Bronchial epithelial cell (primary cell): Measurements from ENCODE around the gene HOXA3. TPM values are rescaled to one million over a fixed set of nuclear protein-coding genes. Genes with fewer than 3 reads are reported as not detected.

Experiments used
- DNase-seq: peaks from one replicate; pipeline ENCODE4 v3.0.0-alpha.2; 2010; ENCODE audit warnings: low read depth
- FAIRE-seq: peaks from 2 replicates; lab custom pipeline; 2011; peaks lifted over from hg19 to GRCh38; lab: Jason Lieb, UNC
- H3K27me3 ChIP-seq: 2 replicates; pipeline ENCODE4 v1.5.1; 2011; ENCODE audit warnings: low read length; ENCODE audit not compliant: control insufficient read depth, insufficient read depth
- H3K36me3 ChIP-seq: 2 replicates; pipeline ENCODE4 v1.5.1; 2011; ENCODE audit warnings: low read length; ENCODE audit not compliant: control insufficient read depth, insufficient read depth
- H3K4me3 ChIP-seq: 2 replicates; pipeline ENCODE4 v1.5.1; 2011; ENCODE audit warnings: mild to moderate bottlenecking, low read depth, low read length, control low read depth
- total RNA-seq: library from RNA; depleted of rRNA; stranded (reverse); fragments of >200 nt; gene quantifications from 2 replicates; pipeline ENCODE4 v1.2.1, GENCODE V29; 2014
- TF ChIP-seq, protein P1 (sequence below): IDR thresholded peaks from 2 replicates; pipeline ENCODE4 v1.5.1; 2011; ENCODE audit warnings: mild to moderate bottlenecking, moderate library complexity, low read length, control low read depth, inconsistent platforms; ENCODE audit not compliant: insufficient read depth, severe bottlenecking

HOXA3 gene
- total RNA-seq, 1 donor from 2014 or later, result not detected

DNA sequence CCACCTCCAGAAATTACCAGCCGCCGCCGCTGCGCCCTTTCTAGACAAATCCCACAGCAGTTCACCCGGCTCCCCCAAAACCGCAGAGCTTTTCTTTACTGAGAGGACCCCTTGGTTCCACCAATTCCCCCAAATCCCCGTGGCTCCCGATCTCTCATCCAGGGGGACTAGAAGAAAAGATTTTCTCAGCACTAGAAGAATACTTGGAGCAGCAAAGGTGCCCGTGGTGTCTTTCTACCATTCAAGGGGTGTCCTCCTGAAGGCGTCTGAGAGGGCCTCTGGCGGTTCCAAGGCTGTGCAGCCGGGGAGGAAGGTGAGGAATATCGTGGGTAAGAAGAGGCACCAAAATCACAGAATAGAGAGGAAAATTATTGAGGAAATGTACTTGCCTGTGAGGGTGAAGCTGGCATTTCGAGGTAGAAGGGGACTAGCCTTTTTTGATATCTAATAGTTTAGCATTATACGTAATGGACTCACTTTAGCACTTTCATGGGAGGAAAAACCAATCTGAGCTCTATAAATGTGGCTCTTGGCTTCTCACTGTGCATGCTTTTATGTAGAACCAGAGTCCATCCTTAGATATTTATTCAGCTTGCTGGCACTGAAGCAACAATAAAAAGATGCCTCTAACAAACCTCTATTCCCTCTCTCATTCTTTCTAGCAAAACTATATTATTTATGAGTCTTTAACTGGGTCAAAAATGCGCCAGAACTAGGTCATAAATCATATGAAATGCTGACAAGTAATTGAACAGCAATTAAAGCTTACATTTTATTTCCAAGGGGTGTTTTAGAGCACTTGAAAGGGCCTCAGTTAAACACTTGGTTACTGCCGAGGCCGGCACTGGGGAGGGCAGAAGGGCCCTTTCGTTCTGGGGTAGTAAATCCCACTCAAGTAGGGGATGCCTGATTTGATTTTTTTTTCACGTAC is 36.1 kb downstream of the HOXA3 start:
- no peak overlapping the region for H3K4me3 ChIP-seq
- DNase-seq (no peak), FAIRE-seq (no peak)
- TF ChIP-seq, protein P1, sequence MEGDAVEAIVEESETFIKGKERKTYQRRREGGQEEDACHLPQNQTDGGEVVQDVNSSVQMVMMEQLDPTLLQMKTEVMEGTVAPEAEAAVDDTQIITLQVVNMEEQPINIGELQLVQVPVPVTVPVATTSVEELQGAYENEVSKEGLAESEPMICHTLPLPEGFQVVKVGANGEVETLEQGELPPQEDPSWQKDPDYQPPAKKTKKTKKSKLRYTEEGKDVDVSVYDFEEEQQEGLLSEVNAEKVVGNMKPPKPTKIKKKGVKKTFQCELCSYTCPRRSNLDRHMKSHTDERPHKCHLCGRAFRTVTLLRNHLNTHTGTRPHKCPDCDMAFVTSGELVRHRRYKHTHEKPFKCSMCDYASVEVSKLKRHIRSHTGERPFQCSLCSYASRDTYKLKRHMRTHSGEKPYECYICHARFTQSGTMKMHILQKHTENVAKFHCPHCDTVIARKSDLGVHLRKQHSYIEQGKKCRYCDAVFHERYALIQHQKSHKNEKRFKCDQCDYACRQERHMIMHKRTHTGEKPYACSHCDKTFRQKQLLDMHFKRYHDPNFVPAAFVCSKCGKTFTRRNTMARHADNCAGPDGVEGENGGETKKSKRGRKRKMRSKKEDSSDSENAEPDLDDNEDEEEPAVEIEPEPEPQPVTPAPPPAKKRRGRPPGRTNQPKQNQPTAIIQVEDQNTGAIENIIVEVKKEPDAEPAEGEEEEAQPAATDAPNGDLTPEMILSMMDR, result no peak
- H3K27me3 ChIP-seq, result peaks cover 65% of the 10 kb centered on the region
- no peaks in the 10 kb centered on the region for H3K36me3 ChIP-seq

DNA sequence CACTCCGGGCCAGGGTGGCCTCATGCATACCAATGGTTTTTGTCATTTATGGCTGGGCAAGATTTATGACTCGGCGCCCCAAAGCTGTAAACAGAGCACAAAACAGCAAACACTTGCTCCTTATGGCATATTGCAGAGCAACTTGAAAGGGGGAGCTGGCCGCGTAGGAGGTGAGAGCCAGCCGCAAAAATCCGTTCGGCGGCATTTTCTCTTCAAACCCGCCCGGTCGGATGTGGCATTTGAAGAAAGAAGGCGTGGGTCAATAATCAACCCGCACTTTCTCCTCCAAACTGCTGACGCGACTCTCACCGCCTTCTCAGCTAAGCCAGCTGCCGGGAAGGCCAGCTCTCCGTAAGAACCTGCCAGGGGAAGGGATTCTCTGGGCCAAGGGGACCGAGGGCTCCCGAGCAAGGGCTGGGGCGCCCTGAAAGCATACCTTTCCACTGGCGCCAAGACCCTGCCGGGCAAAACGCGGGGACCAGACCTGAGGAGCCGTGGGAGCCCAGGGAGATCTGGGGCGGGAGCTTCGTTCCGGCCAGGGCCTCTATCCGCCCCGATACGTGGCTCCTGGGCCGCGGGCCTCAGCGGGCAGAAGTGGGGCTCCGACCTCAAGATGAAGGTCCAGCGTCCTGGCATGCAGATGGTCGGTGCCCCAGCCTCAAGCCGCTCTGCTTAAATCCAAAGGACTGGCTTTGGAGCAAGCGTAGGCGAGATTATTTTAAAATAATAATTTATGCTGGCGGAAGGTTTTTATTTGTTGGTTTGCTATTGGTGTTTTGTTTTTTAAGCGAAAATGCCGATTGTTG is 37.0 kb downstream of the HOXA3 start:
- DNase-seq (no peak), FAIRE-seq (no peak)
- Histone ChIP-seq H3K36me3 (no peaks in the 10 kb centered on the region), H3K27me3 (peaks cover 67% of the 10 kb centered on the region), H3K4me3 (no peak overlapping the region)
- TF ChIP-seq, protein P1, result no peak

GRCh38 chr7:27114881-27115220 is 37.5 kb downstream of the HOXA3 start:
- DNase-seq, result no peak
- Histone ChIP-seq H3K36me3 (no peaks in the 10 kb centered on the region), H3K27me3 (peaks cover 70% of the 10 kb centered on the region), H3K4me3 (no peak overlapping the region)
- no peak for FAIRE-seq
- TF ChIP-seq, protein P1, result no peak

- TF ChIP-seq, protein P1, result no peak
- no peak for DNase-seq
- FAIRE-seq, result no peak
- Histone ChIP-seq H3K27me3 (peaks cover 71% of the 10 kb centered on the region), H3K4me3 (no peak overlapping the region), H3K36me3 (no peaks in the 10 kb centered on the region)
Observed at GRCh38 chr7:27113991-27114769, 38.2 kb downstream of the HOXA3 start.
